ENCODE measurements around the gene PPM1B. TPM values are rescaled to one million over a fixed set of nuclear protein-coding genes. Genes with fewer than 3 reads are reported as not detected.

The PPM1B gene
- polyA plus RNA-seq, 2 donors, result 16.9 to 17.6 TPM

GRCh38 chr2:44135296-44135695 is 33.4 kb upstream of the PPM1B start:
- Histone ChIP-seq H3K36me3 (ENCODE audit: control insufficient read depth in 2 of 2, insufficient read depth in 2 of 2, low read length in 1 of 2) (no peaks in the 10 kb centered on the region), H3K27me3 (ENCODE audit: control insufficient read depth in 1 of 2, insufficient read depth in 2 of 2, low read length in 2 of 2) (no peaks in the 10 kb centered on the region), H3K4me1 (ENCODE audit: control insufficient read depth in 2 of 2, insufficient read depth in 2 of 2, low read length in 1 of 2) (no peaks in the 10 kb centered on the region), H3K27ac (ENCODE audit: low read depth in 2 of 2, low read length in 1 of 2) (no peak overlapping the region), H3K4me3 (ENCODE audit: low read depth in 1 of 2, low read length in 2 of 2) (no peak overlapping the region), H3K9me3 (ENCODE audit: control insufficient read depth in 2 of 2, insufficient read depth in 1 of 2, low read depth in 1 of 2, low read length in 1 of 2) (peaks cover 0 to 3% of the 10 kb centered on the region in 2 donors)

DNA sequence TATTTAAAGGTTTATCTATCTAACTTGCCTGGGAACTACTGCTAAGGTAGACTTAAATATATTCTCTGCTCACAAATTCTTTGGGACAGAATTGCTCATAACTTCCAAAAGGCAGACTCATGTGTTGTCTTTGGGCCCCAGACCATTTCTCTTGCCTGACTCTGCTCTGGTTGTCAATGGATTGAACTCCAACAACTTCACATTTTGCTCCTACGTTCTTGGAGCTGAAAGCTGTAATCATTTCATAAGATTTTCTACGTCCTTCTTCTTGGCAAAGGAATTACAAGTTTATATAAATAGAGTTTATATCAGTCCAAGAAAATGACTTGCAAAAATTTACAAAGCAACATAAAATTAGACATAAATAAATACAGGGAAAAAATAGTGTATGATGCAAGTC is 32.9 kb upstream of the PPM1B start:
- H3K4me3 ChIP-seq (ENCODE audit: low read depth in 1 of 2, low read length in 2 of 2), result no peak overlapping the region
- 46 to 53% methylated on average over 2 of the region's 2 CpGs for WGBS, 2 donors
- peaks cover 0 to 3% of the 10 kb centered on the region in 2 donors for H3K9me3 ChIP-seq (ENCODE audit: control insufficient read depth in 2 of 2, insufficient read depth in 1 of 2, low read depth in 1 of 2, low read length in 1 of 2)
- no peaks in the 10 kb centered on the region for H3K36me3 ChIP-seq (ENCODE audit: control insufficient read depth in 2 of 2, insufficient read depth in 2 of 2, low read length in 1 of 2)
- H3K4me1 ChIP-seq (ENCODE audit: control insufficient read depth in 2 of 2, insufficient read depth in 2 of 2, low read length in 1 of 2), result no peaks in the 10 kb centered on the region
- H3K27ac ChIP-seq (ENCODE audit: low read depth in 2 of 2, low read length in 1 of 2), result no peak overlapping the region
- no peaks in the 10 kb centered on the region for H3K27me3 ChIP-seq (ENCODE audit: control insufficient read depth in 1 of 2, insufficient read depth in 2 of 2, low read length in 2 of 2)

- Histone ChIP-seq H3K9me3 (ENCODE audit: control insufficient read depth in 2 of 2, insufficient read depth in 1 of 2, low read depth in 1 of 2, low read length in 1 of 2) (peaks cover 0 to 3% of the 10 kb centered on the region in 2 donors), H3K27me3 (ENCODE audit: control insufficient read depth in 1 of 2, insufficient read depth in 2 of 2, low read length in 2 of 2) (no peaks in the 10 kb centered on the region), H3K36me3 (ENCODE audit: control insufficient read depth in 2 of 2, insufficient read depth in 2 of 2, low read length in 1 of 2) (no peaks in the 10 kb centered on the region), H3K4me3 (ENCODE audit: low read depth in 1 of 2, low read length in 2 of 2) (no peak overlapping the region), H3K27ac (ENCODE audit: low read depth in 2 of 2, low read length in 1 of 2) (no peak overlapping the region), H3K4me1 (ENCODE audit: control insufficient read depth in 2 of 2, insufficient read depth in 2 of 2, low read length in 1 of 2) (no peaks in the 10 kb centered on the region)
- WGBS, 2 donors, result 52 to 62% methylated on average over 3 of the region's 3 CpGs
These were observed 32.4 kb upstream of the PPM1B start for GRCh38 chr2:44136252-44136651.

GRCh38 chr2:44137048-44137447 is 31.6 kb upstream of the PPM1B start:
- H3K4me1 ChIP-seq (ENCODE audit: control insufficient read depth in 2 of 2, insufficient read depth in 2 of 2, low read length in 1 of 2), result no peaks in the 10 kb centered on the region
- no peak overlapping the region for H3K27ac ChIP-seq (ENCODE audit: low read depth in 2 of 2, low read length in 1 of 2)
- H3K9me3 ChIP-seq (ENCODE audit: control insufficient read depth in 2 of 2, insufficient read depth in 1 of 2, low read depth in 1 of 2, low read length in 1 of 2), result peaks cover 0 to 3% of the 10 kb centered on the region in 2 donors
- no peaks in the 10 kb centered on the region for H3K36me3 ChIP-seq (ENCODE audit: control insufficient read depth in 2 of 2, insufficient read depth in 2 of 2, low read length in 1 of 2)
- H3K27me3 ChIP-seq (ENCODE audit: control insufficient read depth in 1 of 2, insufficient read depth in 2 of 2, low read length in 2 of 2), result no peaks in the 10 kb centered on the region
- H3K4me3 ChIP-seq (ENCODE audit: low read depth in 1 of 2, low read length in 2 of 2), result no peak overlapping the region
- WGBS, 2 donors, result 88 to 90% methylated on average over 4 of the region's 4 CpGs

DNA sequence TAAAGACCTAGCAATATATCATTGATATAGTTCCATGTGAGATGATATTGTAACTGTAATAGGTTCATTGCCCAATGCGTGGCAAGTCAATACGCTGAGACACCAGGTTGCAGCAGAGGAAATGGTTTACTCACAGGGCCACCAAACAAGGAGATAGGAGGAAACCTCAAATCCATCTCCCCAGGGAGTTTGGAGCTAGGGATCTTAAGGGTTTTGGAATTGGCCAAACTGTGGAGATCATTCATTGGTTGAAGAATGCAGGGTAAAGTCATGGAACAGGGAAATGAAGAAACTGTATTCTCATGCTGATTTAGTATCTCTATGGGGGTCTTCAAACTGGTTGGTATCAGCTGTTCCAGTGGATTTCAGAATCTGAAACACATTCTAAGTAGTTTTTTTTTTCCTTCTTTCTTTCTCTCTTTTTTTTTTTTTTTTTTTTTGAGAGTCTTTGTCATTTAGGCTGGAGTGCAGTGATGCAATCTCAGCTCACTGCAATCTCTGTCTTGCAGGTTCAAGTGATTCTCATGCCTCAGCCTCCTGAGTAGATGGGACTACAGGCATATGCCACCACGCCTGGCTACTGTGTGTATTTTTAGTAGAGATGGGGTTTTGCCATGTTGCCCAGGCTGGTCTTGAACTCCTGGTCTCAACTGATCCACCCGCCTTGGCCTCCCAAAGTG is 30.7 kb upstream of the PPM1B start:
- Histone ChIP-seq H3K36me3 (ENCODE audit: control insufficient read depth in 2 of 2, insufficient read depth in 2 of 2, low read length in 1 of 2) (no peaks in the 10 kb centered on the region), H3K4me1 (ENCODE audit: control insufficient read depth in 2 of 2, insufficient read depth in 2 of 2, low read length in 1 of 2) (no peaks in the 10 kb centered on the region), H3K27me3 (ENCODE audit: control insufficient read depth in 1 of 2, insufficient read depth in 2 of 2, low read length in 2 of 2) (no peaks in the 10 kb centered on the region), H3K4me3 (ENCODE audit: low read depth in 1 of 2, low read length in 2 of 2) (no peak overlapping the region), H3K9me3 (ENCODE audit: control insufficient read depth in 2 of 2, insufficient read depth in 1 of 2, low read depth in 1 of 2, low read length in 1 of 2) (peaks cover 0 to 3% of the 10 kb centered on the region in 2 donors), H3K27ac (ENCODE audit: low read depth in 2 of 2, low read length in 1 of 2) (no peak overlapping the region)
- 86 to 88% methylated on average over 4 of the region's 4 CpGs for WGBS, 2 donors

DNA sequence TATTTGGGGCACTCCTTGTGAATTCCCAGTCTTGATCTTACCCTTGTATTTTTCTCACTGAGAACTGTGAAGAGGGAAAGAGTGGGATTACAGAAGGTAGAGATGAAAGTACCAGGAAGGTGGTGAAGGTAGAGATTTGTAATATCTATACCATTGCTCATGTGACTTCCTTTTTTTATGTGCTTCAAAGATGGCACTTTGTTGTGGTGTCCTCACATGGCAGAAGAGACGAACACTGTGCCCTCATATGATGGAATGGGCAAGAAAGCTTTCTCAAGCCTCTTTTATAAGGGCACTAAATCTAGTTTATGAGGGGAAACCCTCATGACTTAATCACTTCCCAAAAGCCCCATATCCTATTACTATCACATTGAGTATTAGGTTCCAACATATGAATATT is 28.9 kb upstream of the PPM1B start:
- Histone ChIP-seq H3K27me3 (ENCODE audit: control insufficient read depth in 1 of 2, insufficient read depth in 2 of 2, low read length in 2 of 2) (no peaks in the 10 kb centered on the region), H3K9me3 (ENCODE audit: control insufficient read depth in 2 of 2, insufficient read depth in 1 of 2, low read depth in 1 of 2, low read length in 1 of 2) (no peaks in the 10 kb centered on the region), H3K36me3 (ENCODE audit: control insufficient read depth in 2 of 2, insufficient read depth in 2 of 2, low read length in 1 of 2) (no peaks in the 10 kb centered on the region), H3K27ac (ENCODE audit: low read depth in 2 of 2, low read length in 1 of 2) (no peak overlapping the region), H3K4me1 (ENCODE audit: control insufficient read depth in 2 of 2, insufficient read depth in 2 of 2, low read length in 1 of 2) (no peaks in the 10 kb centered on the region), H3K4me3 (ENCODE audit: low read depth in 1 of 2, low read length in 2 of 2) (no peak overlapping the region)
- WGBS, 2 donors, result 75 to 81% methylated on average over 1 of the region's 1 CpG

- Histone ChIP-seq H3K4me1 (ENCODE audit: control insufficient read depth in 2 of 2, insufficient read depth in 2 of 2, low read length in 1 of 2) (no peaks in the 10 kb centered on the region), H3K27me3 (ENCODE audit: control insufficient read depth in 1 of 2, insufficient read depth in 2 of 2, low read length in 2 of 2) (no peaks in the 10 kb centered on the region), H3K36me3 (ENCODE audit: control insufficient read depth in 2 of 2, insufficient read depth in 2 of 2, low read length in 1 of 2) (no peaks in the 10 kb centered on the region), H3K9me3 (ENCODE audit: control insufficient read depth in 2 of 2, insufficient read depth in 1 of 2, low read depth in 1 of 2, low read length in 1 of 2) (no peaks in the 10 kb centered on the region), H3K4me3 (ENCODE audit: low read depth in 1 of 2, low read length in 2 of 2) (no peak overlapping the region), H3K27ac (ENCODE audit: low read depth in 2 of 2, low read length in 1 of 2) (no peak overlapping the region)
- WGBS, 2 donors, result 88 to 93% methylated on average over 1 of the region's 1 CpG
These were observed 26.4 kb upstream of the PPM1B start for GRCh38 chr2:44142306-44142705.

DNA sequence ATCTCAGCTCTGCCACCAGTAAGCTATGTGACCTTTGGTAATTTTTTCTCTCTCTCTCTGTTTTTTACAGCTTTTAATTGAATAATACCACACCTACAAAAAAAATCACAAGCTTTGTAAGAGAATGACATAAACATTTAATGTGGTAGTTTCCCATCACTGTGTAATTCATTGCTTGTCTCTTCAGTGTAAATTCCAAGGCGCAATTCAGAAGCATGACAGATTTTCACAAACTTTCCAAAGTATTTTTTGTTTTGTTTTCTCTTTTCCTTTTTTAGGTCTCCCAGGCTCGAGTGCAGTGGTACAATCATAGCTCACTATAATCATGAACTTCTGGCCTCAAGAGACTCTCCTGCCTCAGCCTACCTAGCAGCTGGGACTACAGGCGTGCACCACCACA is 25.0 kb upstream of the PPM1B start:
- Histone ChIP-seq H3K9me3 (ENCODE audit: control insufficient read depth in 2 of 2, insufficient read depth in 1 of 2, low read depth in 1 of 2, low read length in 1 of 2) (no peaks in the 10 kb centered on the region), H3K4me1 (ENCODE audit: control insufficient read depth in 2 of 2, insufficient read depth in 2 of 2, low read length in 1 of 2) (no peaks in the 10 kb centered on the region), H3K27ac (ENCODE audit: low read depth in 2 of 2, low read length in 1 of 2) (no peak overlapping the region), H3K36me3 (ENCODE audit: control insufficient read depth in 2 of 2, insufficient read depth in 2 of 2, low read length in 1 of 2) (no peaks in the 10 kb centered on the region), H3K4me3 (ENCODE audit: low read depth in 1 of 2, low read length in 2 of 2) (no peak overlapping the region), H3K27me3 (ENCODE audit: control insufficient read depth in 1 of 2, insufficient read depth in 2 of 2, low read length in 2 of 2) (no peaks in the 10 kb centered on the region)
- WGBS, 2 donors, result 67 to 71% methylated on average over 3 of the region's 3 CpGs

- no peaks in the 10 kb centered on the region for H3K9me3 ChIP-seq (ENCODE audit: control insufficient read depth in 2 of 2, insufficient read depth in 1 of 2, low read depth in 1 of 2, low read length in 1 of 2)
- H3K27ac ChIP-seq (ENCODE audit: low read depth in 2 of 2, low read length in 1 of 2), result no peak overlapping the region
- no peaks in the 10 kb centered on the region for H3K4me1 ChIP-seq (ENCODE audit: control insufficient read depth in 2 of 2, insufficient read depth in 2 of 2, low read length in 1 of 2)
- 65 to 69% methylated on average over 1 of the region's 1 CpG for WGBS, 2 donors
- H3K27me3 ChIP-seq (ENCODE audit: control insufficient read depth in 1 of 2, insufficient read depth in 2 of 2, low read length in 2 of 2), result no peaks in the 10 kb centered on the region
- no peaks in the 10 kb centered on the region for H3K36me3 ChIP-seq (ENCODE audit: control insufficient read depth in 2 of 2, insufficient read depth in 2 of 2, low read length in 1 of 2)
- no peak overlapping the region for H3K4me3 ChIP-seq (ENCODE audit: low read depth in 1 of 2, low read length in 2 of 2)
These were observed 19.7 kb upstream of the PPM1B start for GRCh38 chr2:44148999-44149398.

GRCh38 chr2:44150473-44150872 is 18.2 kb upstream of the PPM1B start:
- H3K4me1 ChIP-seq (ENCODE audit: control insufficient read depth in 2 of 2, insufficient read depth in 2 of 2, low read length in 1 of 2), result no peaks in the 10 kb centered on the region
- whole genome bisulfite sequencing, 2 donors, result 69 to 89% methylated on average over 3 of the region's 3 CpGs
- H3K4me3 ChIP-seq (ENCODE audit: low read depth in 1 of 2, low read length in 2 of 2), result no peak overlapping the region
- no peaks in the 10 kb centered on the region for H3K36me3 ChIP-seq (ENCODE audit: control insufficient read depth in 2 of 2, insufficient read depth in 2 of 2, low read length in 1 of 2)
- H3K27ac ChIP-seq (ENCODE audit: low read depth in 2 of 2, low read length in 1 of 2), result no peak overlapping the region
- H3K27me3 ChIP-seq (ENCODE audit: control insufficient read depth in 1 of 2, insufficient read depth in 2 of 2, low read length in 2 of 2), result no peaks in the 10 kb centered on the region
- no peaks in the 10 kb centered on the region for H3K9me3 ChIP-seq (ENCODE audit: control insufficient read depth in 2 of 2, insufficient read depth in 1 of 2, low read depth in 1 of 2, low read length in 1 of 2)

All from esophagus (tissue), 2 donors.